ENCODE data around the gene KDM4B. TPM values are rescaled to one million over a fixed set of nuclear protein-coding genes. Genes with fewer than 3 reads are reported as not detected.
A peak's percentile ranks its signal among the peaks of the same experiment; 100 is the strongest.

The KDM4B gene
- total RNA-seq, 1 donor from 2014 or later, result 153 TPM

GRCh38 chr19:5112681-5113575 lies 144.0 kb downstream of the KDM4B start:
- peak overlapping the region; percentile 63 for H3K27ac Mint-ChIP-seq (ENCODE audit: unreplicated experiment)
- H3K36me3 Mint-ChIP-seq (ENCODE audit: unreplicated experiment), result peaks cover 9% of the 10 kb centered on the region
- peaks cover 22% of the 10 kb centered on the region for H3K9me3 Mint-ChIP-seq (ENCODE audit: unreplicated experiment)
- DNase-seq, result peak; percentile 63
- H3K4me1 Mint-ChIP-seq (ENCODE audit: low read depth, unreplicated experiment), result peaks cover 32% of the 10 kb centered on the region
- H3K4me3 Mint-ChIP-seq (ENCODE audit: unreplicated experiment), result peak overlapping the region; percentile 67
- no peak for TF ChIP-seq CTCF (IDR thresholded peaks at IDR 0.05; ENCODE audit: partially characterized antibody, unreplicated experiment)
- peaks cover 20% of the 10 kb centered on the region for H3K27me3 Mint-ChIP-seq (ENCODE audit: unreplicated experiment)

GRCh38 chr19:5113633-5114586 lies 145.0 kb downstream of the KDM4B start:
- no peak for DNase-seq
- H3K4me1 Mint-ChIP-seq (ENCODE audit: low read depth, unreplicated experiment), result peaks cover 32% of the 10 kb centered on the region
- H3K36me3 Mint-ChIP-seq (ENCODE audit: unreplicated experiment), result peaks cover 9% of the 10 kb centered on the region
- H3K4me3 Mint-ChIP-seq (ENCODE audit: unreplicated experiment), result no peak overlapping the region
- TF ChIP-seq CTCF (IDR thresholded peaks at IDR 0.05; ENCODE audit: partially characterized antibody, unreplicated experiment), result no peak
- peaks cover 20% of the 10 kb centered on the region for H3K9me3 Mint-ChIP-seq (ENCODE audit: unreplicated experiment)
- H3K27me3 Mint-ChIP-seq (ENCODE audit: unreplicated experiment), result peaks cover 23% of the 10 kb centered on the region
- no peak overlapping the region for H3K27ac Mint-ChIP-seq (ENCODE audit: unreplicated experiment)

DNA sequence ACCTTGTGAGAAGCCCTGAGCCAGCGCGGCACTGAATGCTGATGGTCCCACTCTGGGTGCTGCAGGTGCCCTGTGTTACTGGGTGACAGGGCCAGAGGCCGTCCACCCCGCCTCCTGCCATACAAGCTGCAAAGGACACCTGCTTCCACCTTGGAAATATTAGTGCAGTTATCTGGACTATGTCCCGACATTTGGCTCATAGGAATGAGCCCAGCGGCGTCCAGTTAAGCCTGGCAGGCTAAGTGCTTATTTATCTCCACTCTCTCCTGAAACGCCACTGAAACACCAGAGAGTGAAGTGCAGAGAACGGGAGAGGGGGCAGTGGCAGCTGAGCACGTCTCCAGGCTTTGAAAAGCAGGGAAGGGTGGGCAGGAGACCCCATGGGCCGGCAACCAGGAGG lies 145.8 kb downstream of the KDM4B start:
- peaks cover 28% of the 10 kb centered on the region for H3K27me3 Mint-ChIP-seq (ENCODE audit: unreplicated experiment)
- TF ChIP-seq CTCF (IDR thresholded peaks at IDR 0.05; ENCODE audit: partially characterized antibody, unreplicated experiment), result no peak

DNA sequence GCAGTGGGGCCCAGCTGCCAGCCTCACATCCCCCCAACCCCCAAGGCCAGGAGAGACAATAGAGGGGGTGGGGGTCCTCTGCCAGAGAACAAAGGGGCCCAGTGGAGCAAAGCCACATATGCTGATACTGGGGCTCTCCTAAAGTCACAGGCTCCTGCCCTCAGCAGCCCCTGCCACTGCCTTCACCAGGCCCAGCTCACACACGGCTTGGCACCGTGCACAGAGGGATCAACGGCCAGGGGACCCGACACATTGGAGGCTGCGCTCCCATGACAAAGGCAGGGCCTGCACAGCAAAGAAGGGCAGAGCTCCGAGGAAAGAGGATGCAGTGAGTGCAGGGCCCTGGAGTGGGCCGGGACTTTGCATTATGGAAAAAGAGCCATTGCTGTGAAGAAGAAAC lies 146.4 kb downstream of the KDM4B start:
- no peak for DNase-seq
- Mint-ChIP-seq H3K27ac (ENCODE audit: unreplicated experiment) (no peak overlapping the region), H3K27me3 (ENCODE audit: unreplicated experiment) (peaks cover 23% of the 10 kb centered on the region), H3K4me1 (ENCODE audit: low read depth, unreplicated experiment) (peaks cover 30% of the 10 kb centered on the region), H3K4me3 (ENCODE audit: unreplicated experiment) (no peak overlapping the region), H3K36me3 (ENCODE audit: unreplicated experiment) (peaks cover 9% of the 10 kb centered on the region), H3K9me3 (ENCODE audit: unreplicated experiment) (peaks cover 21% of the 10 kb centered on the region)
- no peak for TF ChIP-seq CTCF (IDR thresholded peaks at IDR 0.05; ENCODE audit: partially characterized antibody, unreplicated experiment)

More for the DNA sequence above, 145.8 kb downstream of the KDM4B start:
- peak overlapping the region; percentile 33 for H3K27ac Mint-ChIP-seq (ENCODE audit: unreplicated experiment)
- DNase-seq, result no peak
- no peak overlapping the region for H3K4me3 Mint-ChIP-seq (ENCODE audit: unreplicated experiment)
- H3K4me1 Mint-ChIP-seq (ENCODE audit: low read depth, unreplicated experiment), result peaks cover 31% of the 10 kb centered on the region
- peaks cover 19% of the 10 kb centered on the region for H3K9me3 Mint-ChIP-seq (ENCODE audit: unreplicated experiment)
- H3K36me3 Mint-ChIP-seq (ENCODE audit: unreplicated experiment), result peaks cover 9% of the 10 kb centered on the region

All from glutamatergic neuron (in vitro differentiated cells).